Adipose tissue (tissue), 3 donors: ENCODE data around the gene PRMT9. TPM values are rescaled to one million over a fixed set of nuclear protein-coding genes. Genes with fewer than 3 reads are reported as not detected.

Source experiments
- H3K27ac ChIP-seq: one replicate; pipeline ENCODE4 v1.5.1; 2013; ENCODE audit warnings: low read depth, low read length
- WGBS, 3 donors: extraction: QIAGEN DNeasy Blood & Tissue Kit; methylation state at CpG; one replicate each; pipeline ENCODE4 v1.1.7; 2013; 5-methylcytosine and 5-hydroxymethylcytosine counted together
- polyA plus RNA-seq, 3 donors: library from polyadenylated mRNA; stranded (reverse); fragments of 200-250 nt; gene quantifications; one replicate each; pipeline ENCODE4 v1.2.3, GENCODE V29; 2013
- donor health status: healthy with polysubstance abuse.
- donor health status: Bipolar disorder and iron deficiency.
- donor health status: healthy.

The PRMT9 gene
- polyA plus RNA-seq, 3 donors: 2.3 to 8.8 (median 5.3) TPM

DNA sequence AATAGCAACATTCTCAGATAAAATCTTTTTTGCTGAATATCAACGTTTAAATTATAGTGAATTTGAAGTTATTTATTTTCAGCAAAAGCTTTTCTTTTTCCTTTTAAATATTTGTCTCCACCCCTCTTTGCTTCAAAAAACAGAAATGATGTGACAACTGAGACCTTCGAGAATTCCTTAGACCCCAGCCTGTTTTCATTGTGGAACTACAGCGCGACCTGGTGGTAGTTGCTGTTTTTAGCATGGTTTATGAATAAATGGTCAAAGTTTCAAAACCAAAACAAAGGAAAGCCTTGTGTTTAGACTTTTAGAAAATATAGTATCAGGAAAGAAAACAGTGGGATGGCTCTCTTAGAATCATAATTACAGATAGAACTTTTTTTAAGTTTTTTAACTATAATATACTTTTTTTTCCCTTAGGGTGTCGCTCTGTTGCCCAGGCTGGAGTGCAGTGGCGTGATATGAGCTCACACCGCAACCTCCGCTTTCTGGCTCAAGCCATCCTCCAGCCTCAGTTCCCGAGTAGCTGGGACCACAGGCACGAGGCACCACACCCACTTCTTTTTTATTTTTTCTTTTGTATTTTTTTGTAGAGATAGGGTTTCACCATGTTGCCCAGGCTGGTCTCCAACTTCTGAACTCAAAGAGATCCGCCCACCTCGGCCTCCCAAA, 93.6 kb downstream of the PRMT9 start:
- 44 to 46% (median 45%) methylated on average over 12 of the region's 12 CpGs for WGBS, 3 donors
- no peak overlapping the region for H3K27ac ChIP-seq

GRCh38 chr4:147589586-147589985, 94.4 kb downstream of the PRMT9 start:
- H3K27ac ChIP-seq: no peak overlapping the region
- 63 to 84% (median 64%) methylated on average over 1 of the region's 1 CpG for WGBS, 3 donors

Other genes starting within 250 kb of the PRMT9 start
- 1 to 10 TPM in 2 of 3 donors, under 1 TPM in 1; 0.53 to 3.2 (median 2.7) TPM for gene EDNRA, start 203.1 kb downstream of the PRMT9 start, polyA plus RNA-seq
- 10 to 100 TPM in 1 of 3 donors, 1 to 10 TPM in 2; 7.8 to 12.0 (median 9.0) TPM for gene TMEM184C, start 66.8 kb downstream of the PRMT9 start, polyA plus RNA-seq
- 10 to 100 TPM in 2 of 3 donors, 1 to 10 TPM in 1; 9.0 to 33.5 (median 22.7) TPM for gene ARHGAP10, start 47.9 kb upstream of the PRMT9 start, polyA plus RNA-seq